Activated T-helper 1 cell treated with anti-CD3 and anti-CD28 coated beads, Interleukin-12 subunit alpha, Interleukin-12 subunit beta, Interleukin-2, Interleukin-4 antibody, amounts not matched to agents 30 ng/mL and 10 ng/mL and 1 ng/mL, durations not matched to agents 14 hours and 24 hours and 36 hours (primary cell): ENCODE results near the gene ZNF330. TPM values are rescaled to one million over a fixed set of nuclear protein-coding genes. Genes with fewer than 3 reads are reported as not detected.

Experiments
- DNase-seq: peaks from one replicate; pipeline ENCODE4 v3.0.0; 2021; ENCODE audit warnings: low spot score
- H3K27ac Mint-ChIP-seq: one replicate; pipeline ENCODE4 v1.8.0; 2021; ENCODE audit warnings: mild to moderate bottlenecking, mixed read lengths
- H3K27me3 Mint-ChIP-seq: one replicate; pipeline ENCODE4 v1.8.0; 2022; ENCODE audit warnings: mild to moderate bottlenecking, moderate library complexity, mixed read lengths; ENCODE audit not compliant: insufficient read depth
- H3K36me3 Mint-ChIP-seq: one replicate; pipeline ENCODE4 v1.8.0; 2021; ENCODE audit warnings: low read depth, mixed read lengths
- H3K4me1 Mint-ChIP-seq: one replicate; pipeline ENCODE4 v1.8.0; 2021; ENCODE audit warnings: low read depth, mixed read lengths
- H3K4me3 Mint-ChIP-seq: one replicate; pipeline ENCODE4 v1.8.0; 2021; ENCODE audit warnings: mild to moderate bottlenecking, moderate library complexity, mixed read lengths
- H3K9me3 Mint-ChIP-seq: one replicate; pipeline ENCODE4 v1.8.0; 2021; ENCODE audit warnings: mixed read lengths
- intact Hi-C: fragments of 100-400 bp; cut with micrococcal nuclease; formaldehyde crosslinking; loops from one replicate; pipeline ENCODE4 v1.15.1; 2024
- total RNA-seq: library from RNA; stranded (reverse); gene quantifications from 2 replicates; pipeline ENCODE4 v1.2.3, GENCODE V29; 2022

The ZNF330 gene
- total RNA-seq, 1 donor from 2014 or later, result 62.9 TPM

- H3K9me3 Mint-ChIP-seq, result no peaks in the 10 kb centered on the region
- no peak overlapping the region for H3K4me3 Mint-ChIP-seq
- peaks cover 21% of the 10 kb centered on the region for H3K4me1 Mint-ChIP-seq
- peaks cover 1% of the 10 kb centered on the region for H3K27me3 Mint-ChIP-seq
- intact Hi-C loops, result no loop called here
- DNase-seq, result no peak
- no peaks in the 10 kb centered on the region for H3K36me3 Mint-ChIP-seq
- no peak overlapping the region for H3K27ac Mint-ChIP-seq
Measured at GRCh38 chr4:141244419-141244818, 23.7 kb downstream of the ZNF330 start.

DNA sequence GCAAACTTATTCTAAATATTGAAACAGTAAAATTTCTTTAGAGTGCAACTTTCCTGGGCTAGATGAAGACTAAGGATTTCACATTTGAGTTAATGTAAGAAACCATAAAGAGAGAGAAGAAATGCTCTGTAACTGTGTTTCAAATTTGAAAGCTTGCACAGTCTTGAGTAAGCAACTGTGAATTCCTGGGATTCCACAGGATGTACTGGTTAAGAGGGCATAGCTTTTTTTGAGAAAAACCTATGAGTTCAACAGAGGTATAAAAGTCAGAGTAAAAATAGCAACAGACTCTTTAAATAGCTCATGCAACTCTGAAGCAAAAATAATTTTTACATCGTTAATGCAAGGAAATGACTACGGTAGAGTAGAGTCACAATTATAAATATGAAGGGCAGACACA is 25.5 kb downstream of the ZNF330 start:
- H3K4me1 Mint-ChIP-seq, result peaks cover 16% of the 10 kb centered on the region
- intact Hi-C loops, result loop anchor here (1.0 kb wide), 1 partner anchor 25 kb away; no protein-coding TSS in a partner anchor
- no peaks in the 10 kb centered on the region for H3K9me3 Mint-ChIP-seq
- peak overlapping the region; percentile 77 for H3K27ac Mint-ChIP-seq
- peaks cover 2% of the 10 kb centered on the region for H3K27me3 Mint-ChIP-seq
- peak overlapping the region; percentile 57 for H3K4me3 Mint-ChIP-seq
- H3K36me3 Mint-ChIP-seq, result no peaks in the 10 kb centered on the region
- DNase-seq, result no peak

GRCh38 chr4:141246683-141247429 is 26.2 kb downstream of the ZNF330 start:
- H3K27me3 Mint-ChIP-seq, result peaks cover 3% of the 10 kb centered on the region

GRCh38 chr4:141247430-141247780 is 26.7 kb downstream of the ZNF330 start:
- Mint-ChIP-seq H3K27ac (no peak overlapping the region), H3K9me3 (no peaks in the 10 kb centered on the region), H3K4me3 (no peak overlapping the region), H3K4me1 (peaks cover 16% of the 10 kb centered on the region), H3K36me3 (no peaks in the 10 kb centered on the region), H3K27me3 (peaks cover 6% of the 10 kb centered on the region)
- intact Hi-C loops, result no loop called here
- no peak for DNase-seq

More at GRCh38 chr4:141246683-141247429, 26.2 kb downstream of the ZNF330 start:
- no peak overlapping the region for H3K27ac Mint-ChIP-seq
- no peaks in the 10 kb centered on the region for H3K9me3 Mint-ChIP-seq
- no peak overlapping the region for H3K4me3 Mint-ChIP-seq
- peaks cover 16% of the 10 kb centered on the region for H3K4me1 Mint-ChIP-seq
- H3K36me3 Mint-ChIP-seq, result no peaks in the 10 kb centered on the region
- intact Hi-C loops, result loop anchor here (1.0 kb wide), 1 partner anchor 26 kb away; no protein-coding TSS in a partner anchor
- no peak for DNase-seq

DNA sequence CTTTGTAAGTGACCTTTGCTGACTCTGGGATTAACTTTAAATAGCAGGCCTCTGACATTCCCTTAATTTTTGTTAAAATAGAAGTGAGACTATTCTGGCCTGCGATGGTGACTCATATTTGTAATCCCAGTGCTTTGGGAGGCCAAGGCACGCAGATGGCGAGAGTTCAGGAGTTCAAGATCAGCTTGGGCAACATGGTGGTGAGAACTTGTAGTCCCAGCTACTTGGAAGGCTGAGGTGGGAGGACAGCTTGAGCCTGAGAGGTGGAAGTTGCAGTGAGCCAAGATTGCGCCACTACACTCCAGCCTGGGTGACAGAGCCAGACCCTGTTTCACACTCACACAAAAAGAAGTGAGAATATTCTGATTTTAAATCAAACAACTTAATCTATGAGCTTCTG is 27.3 kb downstream of the ZNF330 start:
- Mint-ChIP-seq H3K27me3 (peaks cover 9% of the 10 kb centered on the region), H3K36me3 (no peaks in the 10 kb centered on the region), H3K4me1 (peaks cover 19% of the 10 kb centered on the region), H3K27ac (no peak overlapping the region), H3K9me3 (no peaks in the 10 kb centered on the region), H3K4me3 (no peak overlapping the region)
- DNase-seq, result no peak
- intact Hi-C loops, result no loop called here

DNA sequence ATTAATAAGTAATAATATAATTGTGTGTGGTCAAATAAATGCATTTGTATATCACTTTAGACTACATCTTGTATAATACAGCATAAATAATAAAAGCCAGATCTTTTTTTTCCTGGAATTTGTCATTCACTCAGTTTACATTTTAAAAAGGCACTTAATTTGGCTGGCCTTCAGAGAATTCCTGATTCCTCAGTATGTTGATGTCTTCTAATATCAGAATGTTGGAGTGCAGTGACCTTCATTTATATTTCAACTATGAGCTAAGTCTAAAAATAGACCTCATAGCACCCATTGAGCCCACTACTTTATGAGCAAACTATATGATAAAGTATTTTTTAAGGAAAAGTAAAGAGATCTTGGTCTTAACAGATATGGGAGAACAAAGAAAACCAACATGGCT is 27.8 kb downstream of the ZNF330 start:
- Mint-ChIP-seq H3K27me3 (peaks cover 9% of the 10 kb centered on the region), H3K9me3 (no peaks in the 10 kb centered on the region)

DNA sequence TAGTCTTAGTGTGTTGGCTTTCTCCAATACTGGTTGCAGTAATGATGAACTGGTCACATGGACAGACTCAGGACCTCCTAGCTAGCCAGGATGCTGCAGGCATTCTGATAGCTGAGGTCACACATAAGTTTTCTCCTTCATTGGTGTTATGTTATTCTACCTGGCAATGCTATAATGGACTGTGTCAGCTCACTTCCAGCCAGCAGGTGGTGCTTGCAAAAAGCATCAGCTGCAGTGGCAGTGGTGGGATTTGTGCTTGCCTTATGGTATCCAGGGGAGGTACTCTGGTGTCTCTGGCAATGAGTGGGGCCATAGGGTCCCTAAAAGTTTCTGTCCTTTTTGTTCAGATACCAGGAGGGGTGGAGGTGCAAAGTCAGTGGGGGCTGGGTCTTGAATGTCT is 33.6 kb downstream of the ZNF330 start:
- DNase-seq, result no peak
- Mint-ChIP-seq H3K27me3 (peaks cover 16% of the 10 kb centered on the region), H3K4me3 (no peak overlapping the region), H3K36me3 (no peaks in the 10 kb centered on the region), H3K27ac (no peak overlapping the region), H3K9me3 (no peaks in the 10 kb centered on the region), H3K4me1 (peaks cover 6% of the 10 kb centered on the region)
- intact Hi-C loops, result no loop called here

More for the DNA sequence above, 27.8 kb downstream of the ZNF330 start:
- DNase-seq, result no peak
- Mint-ChIP-seq H3K27ac (no peak overlapping the region), H3K4me3 (no peak overlapping the region), H3K36me3 (no peaks in the 10 kb centered on the region), H3K4me1 (peaks cover 21% of the 10 kb centered on the region)
- intact Hi-C loops, result no loop called here

DNA sequence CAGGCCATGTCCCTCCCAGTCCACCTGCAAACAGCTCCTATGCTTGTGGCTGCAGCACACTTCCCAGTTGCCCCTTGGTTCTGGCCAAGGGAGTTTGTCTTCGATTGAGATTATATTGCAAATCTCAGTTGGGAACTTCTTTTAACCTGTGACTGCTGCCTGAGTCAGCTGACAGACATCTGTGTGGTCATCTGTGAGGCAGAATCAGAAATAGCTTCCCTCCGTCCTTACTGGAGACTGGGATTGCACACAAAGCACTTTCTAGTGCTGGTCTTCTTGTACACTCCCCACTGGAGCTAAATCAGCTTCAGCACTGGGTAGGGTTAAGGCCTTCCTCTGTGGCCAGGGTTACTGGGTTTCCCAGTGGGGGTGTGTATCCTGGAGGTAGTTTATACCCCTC is 34.3 kb downstream of the ZNF330 start:
- Mint-ChIP-seq H3K9me3 (no peaks in the 10 kb centered on the region), H3K4me1 (peaks cover 6% of the 10 kb centered on the region), H3K4me3 (no peak overlapping the region), H3K36me3 (no peaks in the 10 kb centered on the region), H3K27ac (no peak overlapping the region), H3K27me3 (peaks cover 16% of the 10 kb centered on the region)
- no peak for DNase-seq
- intact Hi-C loops, result no loop called here

GRCh38 chr4:141258558-141258957 is 37.9 kb downstream of the ZNF330 start:
- no peaks in the 10 kb centered on the region for H3K4me1 Mint-ChIP-seq
- H3K9me3 Mint-ChIP-seq, result no peaks in the 10 kb centered on the region
- intact Hi-C loops, result no loop called here
- H3K36me3 Mint-ChIP-seq, result no peaks in the 10 kb centered on the region
- no peak overlapping the region for H3K27ac Mint-ChIP-seq
- no peak overlapping the region for H3K4me3 Mint-ChIP-seq
- no peak for DNase-seq
- peaks cover 7% of the 10 kb centered on the region for H3K27me3 Mint-ChIP-seq

DNA sequence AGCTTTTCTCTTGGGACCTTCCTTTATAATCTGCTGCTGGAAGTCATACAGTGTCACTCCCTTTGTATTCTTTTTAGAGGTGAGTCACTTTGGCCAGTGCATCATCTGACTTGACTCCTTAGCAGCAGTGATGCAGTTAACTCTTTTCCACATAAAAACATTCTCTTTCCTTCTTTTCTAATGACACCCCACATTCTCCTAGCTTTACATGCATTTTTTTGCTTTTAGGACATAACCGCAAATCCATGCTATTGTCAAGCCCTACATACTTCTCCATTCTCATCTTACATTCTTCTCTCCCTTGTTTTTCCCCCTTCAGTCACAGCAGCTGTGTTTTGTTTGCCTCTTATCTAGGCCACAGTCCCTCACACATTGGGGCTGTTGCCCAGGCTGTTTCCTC is 55.1 kb downstream of the ZNF330 start:
- H3K27me3 Mint-ChIP-seq, result no peaks in the 10 kb centered on the region
- no peaks in the 10 kb centered on the region for H3K36me3 Mint-ChIP-seq
- no peaks in the 10 kb centered on the region for H3K9me3 Mint-ChIP-seq
- H3K4me1 Mint-ChIP-seq, result no peaks in the 10 kb centered on the region
- no peak overlapping the region for H3K27ac Mint-ChIP-seq
- DNase-seq, result no peak
- H3K4me3 Mint-ChIP-seq, result no peak overlapping the region
- intact Hi-C loops, result no loop called here

DNA sequence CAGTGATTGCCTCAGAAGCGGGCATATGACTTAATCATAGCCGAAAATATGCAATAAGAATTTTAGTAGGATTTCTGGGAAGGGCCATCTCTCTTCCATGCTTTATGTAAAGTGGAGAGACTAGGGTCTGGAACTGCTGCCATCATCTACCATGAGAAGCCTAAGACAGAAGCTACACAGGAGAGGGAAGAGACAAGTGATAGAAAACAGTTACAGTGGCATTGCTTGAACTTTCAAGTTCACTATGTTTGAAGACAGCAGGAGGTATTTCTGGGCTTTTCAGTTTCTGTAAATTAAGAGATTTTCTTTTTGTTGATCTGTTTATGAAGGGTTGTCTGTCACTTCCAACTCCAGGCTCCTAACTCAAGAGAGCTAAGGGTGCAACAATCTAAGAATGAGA is 62.5 kb downstream of the ZNF330 start:
- Mint-ChIP-seq H3K9me3 (no peaks in the 10 kb centered on the region), H3K36me3 (no peaks in the 10 kb centered on the region), H3K4me1 (no peaks in the 10 kb centered on the region), H3K4me3 (no peak overlapping the region), H3K27ac (no peak overlapping the region), H3K27me3 (peaks cover 6% of the 10 kb centered on the region)
- intact Hi-C loops, result no loop called here
- no peak for DNase-seq

DNA sequence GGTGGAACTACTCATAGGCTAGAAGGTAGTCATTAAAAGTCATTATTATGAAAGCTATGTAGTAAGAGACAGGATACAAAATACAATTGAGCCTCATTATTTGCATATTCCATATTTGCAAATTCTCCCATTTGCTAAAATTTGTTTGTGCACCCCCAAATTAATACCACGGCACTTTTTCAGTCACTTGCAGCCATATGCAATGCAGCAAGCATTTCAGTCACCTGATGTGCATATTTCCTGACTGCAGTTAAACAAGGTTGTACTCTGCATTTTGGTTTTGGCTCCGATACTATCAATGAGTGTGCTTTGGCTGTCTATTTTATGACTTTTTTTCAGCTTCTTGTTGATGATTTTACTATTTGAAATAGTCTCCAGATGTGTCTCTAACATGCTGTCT is 62.9 kb downstream of the ZNF330 start:
- H3K9me3 Mint-ChIP-seq, result no peaks in the 10 kb centered on the region
- no peak overlapping the region for H3K4me3 Mint-ChIP-seq
- H3K4me1 Mint-ChIP-seq, result no peaks in the 10 kb centered on the region
- peaks cover 6% of the 10 kb centered on the region for H3K27me3 Mint-ChIP-seq
- H3K36me3 Mint-ChIP-seq, result no peaks in the 10 kb centered on the region
- intact Hi-C loops, result no loop called here
- no peak overlapping the region for H3K27ac Mint-ChIP-seq
- DNase-seq, result no peak
